Body of pancreas (tissue), 4 donors: ENCODE results near the gene TRIM64C. TPM values are rescaled to one million over a fixed set of nuclear protein-coding genes. Genes with fewer than 3 reads are reported as not detected.
"Not testable (repeated sequence)": the region's sequence is repeated elsewhere in the genome, so short reads cannot be mapped to it uniquely, and the experiment has no call there.

Source experiments
- ATAC-seq: fragments of 150-250 bp; one replicate; pipeline ENCODE4 v1.9.1; 2016
- DNase-seq, 4 donors: peaks; one replicate each; pipeline ENCODE4 v3.0.0-alpha.2; 2019
- H3K27ac ChIP-seq, 4 donors: fragments of 200-600 bp; sonication (generic); 1 replicate in 3 of 4; 2 replicates in 1 of 4; pipeline versions ENCODE4 v1.5.1 to v1.6.1; 2016 to 2019; ENCODE audit warnings: mild to moderate bottlenecking in 1 of 4, mixed read lengths in 1 of 4, moderate library complexity in 1 of 4
- H3K27me3 ChIP-seq, 2 donors: fragments of 200-600 bp; sonication (generic); one replicate each; pipeline ENCODE4 v1.6.0; 2016; ENCODE audit warnings: mild to moderate bottlenecking in 1 of 2
- H3K36me3 ChIP-seq, 2 donors: fragments of 200-600 bp; sonication (generic); replicated peaks in 1 of 2; 2 replicates each; pipeline ENCODE4 v1.5.1; 2016; ENCODE audit warnings: low read depth in 2 of 2; ENCODE audit not compliant: insufficient read depth in 1 of 2
- H3K4me1 ChIP-seq: fragments of 200-600 bp; sonication (generic); one replicate; pipeline ENCODE4 v1.6.0; 2016
- H3K4me3 ChIP-seq, 2 donors: fragments of 200-600 bp; sonication (generic); 1 replicate in 1 of 2; 2 replicates in 1 of 2; pipeline ENCODE4 v1.5.1; 2016 to 2019
- H3K9me3 ChIP-seq, 3 donors: fragments of 200-600 bp; sonication (generic); 1 replicate in 2 of 3; 2 replicates in 1 of 3; pipeline ENCODE4 v1.5.1; 2016
- WGBS, 2 donors: methylation state at CpG; one replicate each; pipeline ENCODE4 v1.1.5; 2017; 5-methylcytosine and 5-hydroxymethylcytosine counted together
- intact Hi-C: fragments of 100-400 bp; cut with DNase I; formaldehyde crosslinking; loops from one replicate; pipeline ENCODE4 v1.15.1; 2023
- small RNA-seq: library from RNA; depleted of rRNA; stranded (forward); fragments of <200 nt; gene quantifications from one replicate; pipeline ENCODE3, GENCODE V24; 2016
- total RNA-seq, 2 donors: library from RNA; depleted of rRNA; stranded (reverse); fragments of >200 nt; gene quantifications; one replicate each; pipeline ENCODE4 v1.1.0, GENCODE V29; 2016

Gene TRIM64C
- not detected for total RNA-seq

GRCh38 chr11:49059012-49059411 lies at the start of gene TRIM64C:
TSS of gene TRIM64C (minus strand) at chr11:49059112. CDS start at chr11:49059112, 0 bp downstream.
- H3K36me3 ChIP-seq, DNase-seq, H3K27ac ChIP-seq, H3K4me3 ChIP-seq, H3K4me1 ChIP-seq, intact Hi-C loops, H3K27me3 ChIP-seq, H3K9me3 ChIP-seq, ATAC-seq: not testable (repeated sequence)
- WGBS, 2 donors, result 70 to 71% methylated on average over 5 of the region's 5 CpGs

- H3K9me3 ChIP-seq, intact Hi-C loops, H3K27ac ChIP-seq, H3K4me1 ChIP-seq, H3K27me3 ChIP-seq, DNase-seq, ATAC-seq, H3K36me3 ChIP-seq, H3K4me3 ChIP-seq: not testable (repeated sequence)
- WGBS, 2 donors, result 65 to 84% methylated on average over 7 to 20 of the region's 24 CpGs
Measured at GRCh38 chr11:49102356-49102755, 43.4 kb upstream of the TRIM64C start.

- H3K9me3 ChIP-seq, intact Hi-C loops, ATAC-seq, H3K27ac ChIP-seq, H3K27me3 ChIP-seq, H3K4me1 ChIP-seq, H3K4me3 ChIP-seq, H3K36me3 ChIP-seq, DNase-seq: not testable (repeated sequence)
- WGBS, 2 donors, result 35 to 39% methylated on average over 5 of the region's 5 CpGs
Measured at GRCh38 chr11:49069897-49070296, 11.0 kb upstream of the TRIM64C start.

GRCh38 chr11:49049821-49050220 lies 9.1 kb downstream of the TRIM64C start:
- DNase-seq, H3K9me3 ChIP-seq, H3K27me3 ChIP-seq, ATAC-seq, intact Hi-C loops, H3K4me1 ChIP-seq, H3K36me3 ChIP-seq, H3K4me3 ChIP-seq, H3K27ac ChIP-seq: not testable (repeated sequence)
- WGBS, 2 donors, result 57 to 61% methylated on average over 35 to 37 of the region's 38 CpGs

- ATAC-seq, intact Hi-C loops, H3K9me3 ChIP-seq, H3K4me3 ChIP-seq, H3K27me3 ChIP-seq, H3K27ac ChIP-seq, DNase-seq, H3K36me3 ChIP-seq, H3K4me1 ChIP-seq: not testable (repeated sequence)
- 31 to 84% methylated on average over 9 to 23 of the region's 28 CpGs for WGBS, 2 donors
Measured at GRCh38 chr11:49048229-49048628, 10.7 kb downstream of the TRIM64C start.

GRCh38 chr11:49028523-49028922 lies 30.4 kb downstream of the TRIM64C start, which contains the start of gene TRIM49B:
TSS of gene TRIM49B (plus strand) at chr11:49028823. CDS start at chr11:49031600, 2,777 bp downstream.
- H3K27me3 ChIP-seq, H3K36me3 ChIP-seq, intact Hi-C loops, H3K4me3 ChIP-seq, H3K4me1 ChIP-seq, DNase-seq, H3K27ac ChIP-seq, ATAC-seq, H3K9me3 ChIP-seq: not testable (repeated sequence)
- 11 to 26% methylated on average over 2 of the region's 2 CpGs for WGBS, 2 donors

Small RNA genes within 50 kb of the gene (small RNA-seq; reads per million reads assigned to genes)
- gene AC084851.1, result not detected

Other genes starting within 250 kb of the TRIM64C start
- gene TRIM51G, start 75.2 kb downstream of the TRIM64C start, total RNA-seq, result not detected
- gene TRIM49B, start 30.3 kb downstream of the TRIM64C start, total RNA-seq, result not detected
- under 1 TPM; 0.33 to 0.52 TPM for gene FOLH1, start 149.5 kb upstream of the TRIM64C start, total RNA-seq